Measurements from ENCODE around the gene RPL7A. TPM values are rescaled to one million over a fixed set of nuclear protein-coding genes. Genes with fewer than 3 reads are reported as not detected.

Gene RPL7A
- total RNA-seq, 4 donors from 2014 or later, result 725 to 1,490 (median 1,034) TPM

DNA sequence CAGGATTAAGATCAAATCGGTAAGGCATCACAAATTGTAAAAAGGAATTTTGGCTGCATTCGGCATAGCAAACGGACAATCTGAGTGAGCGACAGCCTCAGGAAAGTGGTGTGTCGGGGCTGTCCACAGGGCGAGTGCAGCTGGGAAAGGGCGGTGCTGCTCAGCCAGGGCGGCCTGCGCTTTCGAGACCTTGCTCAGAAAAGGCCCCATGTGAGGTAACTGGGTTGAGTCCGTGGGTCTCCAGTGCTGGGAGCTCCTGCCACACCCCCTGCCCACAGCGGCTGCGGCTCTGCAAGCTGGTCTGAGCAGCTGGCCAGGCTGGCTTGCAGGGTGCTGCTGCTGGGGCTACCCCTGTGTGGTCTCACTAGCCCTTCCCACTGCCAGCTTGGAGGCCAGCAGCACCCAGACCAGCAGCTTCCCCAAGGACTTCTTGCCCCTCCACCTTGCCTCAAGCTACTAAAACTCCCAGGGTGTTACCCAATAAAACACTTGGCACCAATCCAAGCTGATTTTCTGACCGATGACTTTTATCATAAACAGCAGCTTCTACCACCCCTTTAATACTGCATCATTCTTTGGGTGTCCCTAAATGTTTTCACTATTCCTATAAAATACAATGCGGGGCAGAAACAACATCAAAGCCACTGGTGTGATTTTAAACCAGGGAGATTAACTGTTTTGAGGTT is 14.5 kb downstream of the RPL7A start:
- peaks cover 0 to 50% (median 23%) of the 10 kb centered on the region in 4 donors for H3K36me3 ChIP-seq
- TF ChIP-seq, protein P1, sequence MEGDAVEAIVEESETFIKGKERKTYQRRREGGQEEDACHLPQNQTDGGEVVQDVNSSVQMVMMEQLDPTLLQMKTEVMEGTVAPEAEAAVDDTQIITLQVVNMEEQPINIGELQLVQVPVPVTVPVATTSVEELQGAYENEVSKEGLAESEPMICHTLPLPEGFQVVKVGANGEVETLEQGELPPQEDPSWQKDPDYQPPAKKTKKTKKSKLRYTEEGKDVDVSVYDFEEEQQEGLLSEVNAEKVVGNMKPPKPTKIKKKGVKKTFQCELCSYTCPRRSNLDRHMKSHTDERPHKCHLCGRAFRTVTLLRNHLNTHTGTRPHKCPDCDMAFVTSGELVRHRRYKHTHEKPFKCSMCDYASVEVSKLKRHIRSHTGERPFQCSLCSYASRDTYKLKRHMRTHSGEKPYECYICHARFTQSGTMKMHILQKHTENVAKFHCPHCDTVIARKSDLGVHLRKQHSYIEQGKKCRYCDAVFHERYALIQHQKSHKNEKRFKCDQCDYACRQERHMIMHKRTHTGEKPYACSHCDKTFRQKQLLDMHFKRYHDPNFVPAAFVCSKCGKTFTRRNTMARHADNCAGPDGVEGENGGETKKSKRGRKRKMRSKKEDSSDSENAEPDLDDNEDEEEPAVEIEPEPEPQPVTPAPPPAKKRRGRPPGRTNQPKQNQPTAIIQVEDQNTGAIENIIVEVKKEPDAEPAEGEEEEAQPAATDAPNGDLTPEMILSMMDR (IDR thresholded peaks at IDR 0.05), result no peak
- no peak for TF ChIP-seq POLR2AphosphoS5 (IDR thresholded peaks at IDR 0.05)
- no peak for TF ChIP-seq POLR2A (IDR thresholded peaks at IDR 0.05)
- TF ChIP-seq EP300 (IDR thresholded peaks at IDR 0.05; ENCODE audit: low read depth), result no peak
- H3K4me1 ChIP-seq, result peaks cover under 1 to 8% (median 4%) of the 10 kb centered on the region in 4 donors
- no peak for DNase-seq
- no peak overlapping the region for H3K4me3 ChIP-seq
- WGBS, 2 donors (ENCODE audit: low coverage in 1 of 2), result 75 to 87% methylated on average over 2 to 11 of the region's 15 CpGs
- in situ Hi-C loops (cut with MboI; ENCODE audit: low pct_ligation_motif_present in 1 of 4, low pct_unique_long_range_greater_than_20kb in 1 of 4, low sequenced_read_pairs in 3 of 4), result no loop called here
- no peak overlapping the region for H3K27ac ChIP-seq
- intact Hi-C loops (cut with DNase I; ENCODE audit: low total_unique reads), result no loop called here
- no peaks in the 10 kb centered on the region for H3K27me3 ChIP-seq
- H3K9me3 ChIP-seq, result no peaks in the 10 kb centered on the region

DNA sequence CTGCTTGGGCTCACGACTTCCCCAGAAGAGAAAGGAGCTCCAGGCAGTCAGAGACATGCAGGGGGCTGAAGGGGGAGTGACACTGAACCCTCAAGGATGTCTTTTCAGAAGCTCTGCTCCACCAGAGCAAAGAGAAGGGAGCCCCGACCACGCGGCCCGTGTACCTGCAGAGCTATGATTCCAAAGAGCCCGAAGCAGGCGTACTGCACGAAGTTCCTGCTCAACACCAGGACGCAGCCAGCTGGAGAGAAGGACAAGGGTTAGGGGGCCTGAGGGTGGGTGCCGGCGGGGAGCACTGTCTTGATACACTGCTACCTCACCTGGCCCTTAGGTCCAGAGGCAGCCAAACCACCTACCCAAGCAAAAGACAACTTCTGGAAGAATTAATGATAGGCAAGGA is 18.4 kb downstream of the RPL7A start:
- Histone ChIP-seq H3K4me3 (no peak overlapping the region), H3K27me3 (no peaks in the 10 kb centered on the region), H3K4me1 (peaks cover 19 to 45% (median 38%) of the 10 kb centered on the region in 4 donors), H3K9me3 (no peaks in the 10 kb centered on the region), H3K27ac (no peak overlapping the region), H3K36me3 (peaks cover 0 to 50% (median 21%) of the 10 kb centered on the region in 4 donors)
- in situ Hi-C loops (cut with MboI; ENCODE audit: low pct_ligation_motif_present in 1 of 4, low pct_unique_long_range_greater_than_20kb in 1 of 4, low sequenced_read_pairs in 3 of 4) (no loop called here), intact Hi-C loops (cut with DNase I; ENCODE audit: low total_unique reads) (no loop called here)
- DNase-seq, result no peak
- TF ChIP-seq EP300 (IDR thresholded peaks at IDR 0.05; ENCODE audit: low read depth) (no peak), POLR2AphosphoS5 (IDR thresholded peaks at IDR 0.05) (no peak), POLR2A (IDR thresholded peaks at IDR 0.05) (no peak)
- TF ChIP-seq, protein P1 (IDR thresholded peaks at IDR 0.05), result no peak
- 67 to 95% methylated on average over 1 to 11 of the region's 11 CpGs for WGBS, 2 donors (ENCODE audit: low coverage in 1 of 2)

DNA sequence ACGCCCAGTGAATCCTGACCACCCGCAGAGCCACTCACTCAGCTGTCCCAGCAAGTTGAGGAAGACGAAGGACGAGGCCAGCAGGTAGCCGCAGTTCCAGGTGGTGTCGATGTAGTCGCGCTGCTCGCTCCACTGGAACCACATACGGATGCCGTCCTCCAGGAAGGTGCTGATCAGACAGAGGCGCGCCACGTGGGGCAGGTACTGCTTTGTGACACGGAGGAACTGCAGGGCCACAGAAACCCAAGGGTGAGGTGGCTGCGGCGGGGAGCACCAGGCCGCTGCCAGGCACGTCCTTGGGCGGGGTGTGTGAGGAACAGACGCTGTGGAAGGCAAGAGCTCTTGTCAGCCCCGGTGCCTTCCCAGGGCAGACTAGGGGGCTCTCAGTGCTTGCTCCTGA is 19.2 kb downstream of the RPL7A start:
- Histone ChIP-seq H3K9me3 (no peaks in the 10 kb centered on the region), H3K4me1 (peaks cover 25 to 53% (median 46%) of the 10 kb centered on the region in 4 donors), H3K36me3 (peaks cover 0 to 42% (median 20%) of the 10 kb centered on the region in 4 donors), H3K27ac (no peak overlapping the region), H3K27me3 (no peaks in the 10 kb centered on the region), H3K4me3 (no peak overlapping the region)
- in situ Hi-C loops (cut with MboI; ENCODE audit: low pct_ligation_motif_present in 1 of 4, low pct_unique_long_range_greater_than_20kb in 1 of 4, low sequenced_read_pairs in 3 of 4), result no loop called here
- intact Hi-C loops (cut with DNase I; ENCODE audit: low total_unique reads), result no loop called here
- TF ChIP-seq EP300 (IDR thresholded peaks at IDR 0.05; ENCODE audit: low read depth) (no peak), POLR2A (IDR thresholded peaks at IDR 0.05) (no peak), POLR2AphosphoS5 (IDR thresholded peaks at IDR 0.05) (no peak)
- TF ChIP-seq, protein P1 (IDR thresholded peaks at IDR 0.05), result no peak
- 95% methylated on average over 22 of the region's 22 CpGs; no CpG with 5 or more reads in 1 of the 2 donors for WGBS, 2 donors (ENCODE audit: low coverage in 1 of 2)
- no peak for DNase-seq

DNA sequence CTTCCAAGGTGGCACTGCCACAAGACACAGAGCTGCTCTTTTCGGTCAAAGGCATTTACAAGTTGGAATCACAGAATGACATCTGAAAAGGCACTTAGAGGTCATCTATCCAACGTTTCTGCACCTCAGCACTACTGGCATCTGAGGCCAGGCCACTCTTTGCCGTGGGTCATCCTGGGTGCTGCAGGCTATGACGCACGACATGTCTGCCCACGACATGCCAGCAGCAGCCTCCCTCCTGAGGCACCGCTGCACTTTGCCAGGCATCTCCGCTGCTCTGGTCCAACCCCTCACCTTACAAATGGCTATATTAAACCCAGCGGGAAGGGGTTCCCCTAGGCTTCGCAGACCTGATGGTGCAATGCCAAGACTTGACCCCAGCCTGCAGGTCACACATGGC is 19.8 kb downstream of the RPL7A start:
- in situ Hi-C loops (cut with MboI; ENCODE audit: low pct_ligation_motif_present in 1 of 4, low pct_unique_long_range_greater_than_20kb in 1 of 4, low sequenced_read_pairs in 3 of 4) (no loop called here), intact Hi-C loops (cut with DNase I; ENCODE audit: low total_unique reads) (no loop called here)
- Histone ChIP-seq H3K9me3 (no peaks in the 10 kb centered on the region), H3K4me3 (no peak overlapping the region), H3K27me3 (no peaks in the 10 kb centered on the region), H3K36me3 (peaks cover 0 to 39% (median 19%) of the 10 kb centered on the region in 4 donors), H3K4me1 (peaks cover 31 to 59% (median 51%) of the 10 kb centered on the region in 4 donors), H3K27ac (peak overlapping the region; percentile 32 to 65 (median 50))
- 40 to 90% methylated on average over 1 to 10 of the region's 10 CpGs for WGBS, 2 donors (ENCODE audit: low coverage in 1 of 2)
- TF ChIP-seq POLR2A (IDR thresholded peaks at IDR 0.05), result no peak
- no peak for TF ChIP-seq POLR2AphosphoS5 (IDR thresholded peaks at IDR 0.05)
- no peak for TF ChIP-seq EP300 (IDR thresholded peaks at IDR 0.05; ENCODE audit: low read depth)
- TF ChIP-seq, protein P1 (IDR thresholded peaks at IDR 0.05), result no peak
- DNase-seq, result no peak

Measured in transverse colon (tissue), 4 donors.